RWPE1 (cell line): ENCODE data around the gene SLC1A2.

Experiments used
- CTCF ChIA-PET: fragments of 350-600 bp; sonication (Branson Sonifier 250); formaldehyde crosslinking; extraction: SDS; loops from one replicate; lab custom pipeline; 2021; lab: Yijun Ruan, JAX
- POLR2A ChIA-PET: fragments of 400-600 bp; formaldehyde crosslinking; extraction: SDS; loops from one replicate; lab custom pipeline; 2020; ENCODE audit warnings: antibody characterized with exemption; ENCODE audit not compliant: low non-redundant PET; lab: Yijun Ruan, JAX
- DNase-seq: peaks from one replicate; pipeline ENCODE4 v3.0.0; 2012; ENCODE audit warnings: low spot score
- H3K27ac ChIP-seq: fragments of 450-650 bp; 2 replicates; pipeline ENCODE4 v1.5.1; 2017
- CTCF ChIP-seq: fragments of 450-650 bp; conservative IDR thresholded peaks from 2 replicates; pipeline ENCODE4 v1.5.1; 2017; ENCODE audit warnings: low read depth, mild to moderate bottlenecking

The SLC1A2 gene

GRCh38 chr11:35250621-35251020 lies 168.7 kb downstream of the SLC1A2 start:
- POLR2A ChIA-PET: no interaction called here
- TF ChIP-seq CTCF: no peak
- no peak for DNase-seq
- no peak overlapping the region for H3K27ac ChIP-seq
- CTCF ChIA-PET: interaction anchor here (1.6 kb wide), 1 partner anchor 13 kb away, joined by 3 read pairs; no protein-coding TSS in a partner anchor

- POLR2A ChIA-PET: no interaction called here
These were observed 169.2 kb downstream of the SLC1A2 start for GRCh38 chr11:35250192-35250591.

GRCh38 chr11:35248558-35249323 lies 170.6 kb downstream of the SLC1A2 start:
- TF ChIP-seq CTCF: no peak
- no peak for DNase-seq
- ChIA-PET POLR2A (no interaction called here), CTCF (no interaction called here)
- no peak overlapping the region for H3K27ac ChIP-seq

More at GRCh38 chr11:35250192-35250591, 169.2 kb downstream of the SLC1A2 start:
- no peak overlapping the region for H3K27ac ChIP-seq
- no peak for TF ChIP-seq CTCF
- CTCF ChIA-PET: interaction anchor here (1.6 kb wide), 1 partner anchor 13 kb away, joined by 3 read pairs; no protein-coding TSS in a partner anchor
- DNase-seq: no peak

GRCh38 chr11:35247863-35248262 lies 171.5 kb downstream of the SLC1A2 start:
- DNase-seq: no peak
- no peak for TF ChIP-seq CTCF
- no peak overlapping the region for H3K27ac ChIP-seq
- ChIA-PET POLR2A (no interaction called here), CTCF (no interaction called here)

GRCh38 chr11:35247428-35247827 lies 171.9 kb downstream of the SLC1A2 start:
- H3K27ac ChIP-seq: no peak overlapping the region
- ChIA-PET POLR2A (no interaction called here), CTCF (no interaction called here)
- TF ChIP-seq CTCF: no peak
- no peak for DNase-seq

GRCh38 chr11:35246745-35247144 lies 172.6 kb downstream of the SLC1A2 start:
- no peak for DNase-seq
- CTCF ChIA-PET: no interaction called here
- TF ChIP-seq CTCF: no peak
- POLR2A ChIA-PET: no interaction called here
- no peak overlapping the region for H3K27ac ChIP-seq
